HEK293 (cell line): ENCODE data around the gene LAPTM4A.
A peak's percentile ranks its signal among the peaks of the same experiment; 100 is the strongest.

ENCODE experiments used
- FEZF1 ChIP-seq: fragments of 450-650 bp; formaldehyde crosslinking; IDR thresholded peaks from 2 replicates; pipeline ENCODE4 v1.5.1; 2016; ENCODE audit warnings: missing biosample characterization, missing genetic modification characterization
- GLI4 ChIP-seq: fragments of 450-650 bp; formaldehyde crosslinking; IDR thresholded peaks from 2 replicates; pipeline ENCODE4 v1.5.1; 2016; ENCODE audit warnings: missing biosample characterization, missing genetic modification characterization
- HOXC10 ChIP-seq: sonication (generic); formaldehyde crosslinking; IDR thresholded peaks from 2 replicates; pipeline ENCODE4 v1.8.1; 2023; ENCODE audit warnings: mild to moderate bottlenecking, missing genetic modification reagents
- KLF9 ChIP-seq: fragments of 450-650 bp; formaldehyde crosslinking; IDR thresholded peaks from 2 replicates; pipeline ENCODE4 v1.5.1; 2016; ENCODE audit warnings: missing biosample characterization, missing genetic modification characterization, low read depth
- SCRT2 ChIP-seq: fragments of 450-650 bp; formaldehyde crosslinking; IDR thresholded peaks from 2 replicates; pipeline ENCODE4 v1.5.1; 2016; ENCODE audit warnings: missing biosample characterization, missing genetic modification characterization
- TSHZ1 ChIP-seq: fragments of 450-650 bp; formaldehyde crosslinking; IDR thresholded peaks from 2 replicates; pipeline ENCODE4 v1.5.1; 2016; ENCODE audit warnings: missing biosample characterization, missing genetic modification characterization, borderline replicate concordance
- ZEB2 ChIP-seq: fragments of 450-650 bp; formaldehyde crosslinking; IDR thresholded peaks from 2 replicates; pipeline ENCODE4 v1.5.1; 2016; ENCODE audit warnings: missing biosample characterization, missing genetic modification characterization
- ZNF16 ChIP-seq: fragments of 450-650 bp; formaldehyde crosslinking; IDR thresholded peaks from 2 replicates; pipeline ENCODE4 v1.5.1; 2016; ENCODE audit warnings: low read depth, missing biosample characterization, missing genetic modification characterization
- ZNF202 ChIP-seq: fragments of 450-650 bp; formaldehyde crosslinking; IDR thresholded peaks from 2 replicates; pipeline ENCODE4 v1.5.1; 2016; ENCODE audit warnings: missing biosample characterization, missing genetic modification characterization, borderline replicate concordance
- ZNF24 ChIP-seq: fragments of 450-650 bp; formaldehyde crosslinking; IDR thresholded peaks from 2 replicates; pipeline ENCODE4 v1.5.1; 2016; ENCODE audit warnings: missing biosample characterization, missing genetic modification characterization
- ZNF266 ChIP-seq: fragments of 450-650 bp; formaldehyde crosslinking; IDR thresholded peaks from 2 replicates; pipeline ENCODE4 v1.5.1; 2016; ENCODE audit warnings: missing biosample characterization, missing genetic modification characterization, low read depth
- ZNF350 ChIP-seq: fragments of 450-650 bp; formaldehyde crosslinking; IDR thresholded peaks from 2 replicates; pipeline ENCODE4 v1.5.0; 2017; ENCODE audit warnings: missing biosample characterization, mild to moderate bottlenecking, missing genetic modification characterization
- ZNF404 ChIP-seq: fragments of 450-650 bp; formaldehyde crosslinking; IDR thresholded peaks from 2 replicates; pipeline ENCODE4 v1.5.1; 2017; ENCODE audit warnings: missing biosample characterization, missing genetic modification characterization
- ZNF521 ChIP-seq: fragments of 450-650 bp; formaldehyde crosslinking; IDR thresholded peaks from 2 replicates; pipeline ENCODE4 v1.5.1; 2017; ENCODE audit warnings: missing biosample characterization, mild to moderate bottlenecking, missing genetic modification characterization
- ZNF530 ChIP-seq: fragments of 450-650 bp; formaldehyde crosslinking; IDR thresholded peaks from 2 replicates; pipeline ENCODE4 v1.5.1; 2016; ENCODE audit warnings: low read depth, missing biosample characterization, missing genetic modification characterization
- ZSCAN23 ChIP-seq: fragments of 450-650 bp; formaldehyde crosslinking; IDR thresholded peaks from 2 replicates; pipeline ENCODE4 v1.5.1; 2016; ENCODE audit warnings: missing biosample characterization, missing genetic modification characterization
- ZSCAN5A ChIP-seq: fragments of 450-650 bp; formaldehyde crosslinking; IDR thresholded peaks from 2 replicates; pipeline ENCODE4 v1.5.1; 2016; ENCODE audit warnings: missing biosample characterization, missing genetic modification characterization
- TF ChIP-seq, protein P1 (sequence below): fragments of 450-650 bp; formaldehyde crosslinking; IDR thresholded peaks from 2 replicates; pipeline ENCODE4 v1.5.1; 2016; ENCODE audit warnings: missing biosample characterization, missing genetic modification characterization, low read depth
- TF ChIP-seq, protein P2 (sequence below): fragments of 450-650 bp; formaldehyde crosslinking; IDR thresholded peaks from 2 replicates; pipeline ENCODE4 v1.5.1; 2016; ENCODE audit warnings: missing biosample characterization, missing genetic modification characterization
- TF ChIP-seq, protein P3 (sequence below): fragments of 450-650 bp; formaldehyde crosslinking; IDR thresholded peaks from 2 replicates; pipeline ENCODE4 v1.5.1; 2017; ENCODE audit warnings: missing biosample characterization, missing genetic modification characterization
- TF ChIP-seq, protein P4 (sequence below): fragments of 450-650 bp; formaldehyde crosslinking; IDR thresholded peaks from 2 replicates; pipeline ENCODE4 v1.5.1; 2016; ENCODE audit warnings: missing biosample characterization, missing genetic modification characterization, borderline replicate concordance

The LAPTM4A gene

DNA sequence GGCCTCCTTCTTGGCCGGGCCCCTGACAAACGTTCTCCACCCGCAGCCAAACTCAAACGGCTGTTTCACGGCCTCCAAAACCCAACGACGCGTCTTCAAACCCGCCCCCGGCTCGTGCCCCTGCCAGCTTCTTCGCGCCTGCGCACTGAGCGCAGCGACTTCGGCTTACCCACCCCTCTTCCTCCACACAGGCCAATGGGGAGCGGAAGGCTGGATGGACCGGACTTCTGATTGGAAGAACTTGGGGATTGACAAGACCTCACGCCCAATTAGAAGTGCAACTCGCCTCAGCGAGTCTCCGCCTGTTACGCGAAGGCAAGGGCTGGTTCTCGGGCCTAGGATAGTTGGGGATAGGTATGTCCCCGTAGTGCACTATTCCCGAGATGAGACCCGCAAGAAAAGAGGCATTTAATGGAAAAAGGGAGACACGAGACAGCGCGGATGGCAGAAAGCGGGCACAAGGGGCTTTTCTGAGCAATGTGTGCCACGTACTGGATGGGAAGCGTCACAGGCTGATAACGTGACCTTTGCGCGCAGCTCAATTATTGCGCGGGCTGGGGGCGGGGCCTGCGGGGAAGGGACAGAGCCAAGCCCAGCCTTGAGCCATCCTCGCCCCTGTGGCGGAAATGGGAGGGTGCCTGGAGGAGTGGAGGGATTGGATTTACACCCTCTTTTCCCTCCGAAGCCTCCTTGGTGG, at the start of gene LAPTM4A (continued):
- TF ChIP-seq TSHZ1 (no peak), ZNF404 (no peak), GLI4 (tag by site-specific recombination) (no peak), ZNF16 (tag by site-specific recombination) (no peak), FEZF1 (tag by site-specific recombination) (peak; percentile 73), KLF9 (tag by site-specific recombination) (peak; percentile 77), ZSCAN5A (tag by site-specific recombination) (peak; percentile 63; the same call in 1 of the 2 replicates), ZNF266 (tag by site-specific recombination) (no peak), ZNF24 (tag by site-specific recombination) (peak; percentile 58; the same call in 1 of the 2 replicates), HOXC10 (CRISPR knock-in tag) (0 out of 2 replicates have a peak, but pooled peaks have one; percentile 25), ZNF202 (tag by site-specific recombination) (no peak), SCRT2 (tag by site-specific recombination) (peak; percentile 93), ZNF350 (tag by site-specific recombination) (no peak), ZNF521 (tag by site-specific recombination) (no peak), ZEB2 (tag by site-specific recombination) (0 out of 2 replicates have a peak, but pooled peaks have one; percentile 46), ZNF530 (tag by site-specific recombination) (no peak), ZSCAN23 (tag by site-specific recombination) (no peak)
- TF ChIP-seq, protein P1, sequence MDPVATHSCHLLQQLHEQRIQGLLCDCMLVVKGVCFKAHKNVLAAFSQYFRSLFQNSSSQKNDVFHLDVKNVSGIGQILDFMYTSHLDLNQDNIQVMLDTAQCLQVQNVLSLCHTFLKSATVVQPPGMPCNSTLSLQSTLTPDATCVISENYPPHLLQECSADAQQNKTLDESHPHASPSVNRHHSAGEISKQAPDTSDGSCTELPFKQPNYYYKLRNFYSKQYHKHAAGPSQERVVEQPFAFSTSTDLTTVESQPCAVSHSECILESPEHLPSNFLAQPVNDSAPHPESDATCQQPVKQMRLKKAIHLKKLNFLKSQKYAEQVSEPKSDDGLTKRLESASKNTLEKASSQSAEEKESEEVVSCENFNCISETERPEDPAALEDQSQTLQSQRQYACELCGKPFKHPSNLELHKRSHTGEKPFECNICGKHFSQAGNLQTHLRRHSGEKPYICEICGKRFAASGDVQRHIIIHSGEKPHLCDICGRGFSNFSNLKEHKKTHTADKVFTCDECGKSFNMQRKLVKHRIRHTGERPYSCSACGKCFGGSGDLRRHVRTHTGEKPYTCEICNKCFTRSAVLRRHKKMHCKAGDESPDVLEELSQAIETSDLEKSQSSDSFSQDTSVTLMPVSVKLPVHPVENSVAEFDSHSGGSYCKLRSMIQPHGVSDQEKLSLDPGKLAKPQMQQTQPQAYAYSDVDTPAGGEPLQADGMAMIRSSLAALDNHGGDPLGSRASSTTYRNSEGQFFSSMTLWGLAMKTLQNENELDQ (tag by site-specific recombination): no peak
- TF ChIP-seq, protein P2, sequence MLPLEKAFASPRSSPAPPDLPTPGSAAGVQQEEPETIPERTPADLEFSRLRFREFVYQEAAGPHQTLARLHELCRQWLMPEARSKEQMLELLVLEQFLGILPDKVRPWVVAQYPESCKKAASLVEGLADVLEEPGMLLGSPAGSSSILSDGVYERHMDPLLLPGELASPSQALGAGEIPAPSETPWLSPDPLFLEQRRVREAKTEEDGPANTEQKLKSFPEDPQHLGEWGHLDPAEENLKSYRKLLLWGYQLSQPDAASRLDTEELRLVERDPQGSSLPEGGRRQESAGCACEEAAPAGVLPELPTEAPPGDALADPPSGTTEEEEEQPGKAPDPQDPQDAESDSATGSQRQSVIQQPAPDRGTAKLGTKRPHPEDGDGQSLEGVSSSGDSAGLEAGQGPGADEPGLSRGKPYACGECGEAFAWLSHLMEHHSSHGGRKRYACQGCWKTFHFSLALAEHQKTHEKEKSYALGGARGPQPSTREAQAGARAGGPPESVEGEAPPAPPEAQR: no peak
- TF ChIP-seq, protein P3, sequence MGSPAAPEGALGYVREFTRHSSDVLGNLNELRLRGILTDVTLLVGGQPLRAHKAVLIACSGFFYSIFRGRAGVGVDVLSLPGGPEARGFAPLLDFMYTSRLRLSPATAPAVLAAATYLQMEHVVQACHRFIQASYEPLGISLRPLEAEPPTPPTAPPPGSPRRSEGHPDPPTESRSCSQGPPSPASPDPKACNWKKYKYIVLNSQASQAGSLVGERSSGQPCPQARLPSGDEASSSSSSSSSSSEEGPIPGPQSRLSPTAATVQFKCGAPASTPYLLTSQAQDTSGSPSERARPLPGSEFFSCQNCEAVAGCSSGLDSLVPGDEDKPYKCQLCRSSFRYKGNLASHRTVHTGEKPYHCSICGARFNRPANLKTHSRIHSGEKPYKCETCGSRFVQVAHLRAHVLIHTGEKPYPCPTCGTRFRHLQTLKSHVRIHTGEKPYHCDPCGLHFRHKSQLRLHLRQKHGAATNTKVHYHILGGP: no peak
- TF ChIP-seq, protein P4, sequence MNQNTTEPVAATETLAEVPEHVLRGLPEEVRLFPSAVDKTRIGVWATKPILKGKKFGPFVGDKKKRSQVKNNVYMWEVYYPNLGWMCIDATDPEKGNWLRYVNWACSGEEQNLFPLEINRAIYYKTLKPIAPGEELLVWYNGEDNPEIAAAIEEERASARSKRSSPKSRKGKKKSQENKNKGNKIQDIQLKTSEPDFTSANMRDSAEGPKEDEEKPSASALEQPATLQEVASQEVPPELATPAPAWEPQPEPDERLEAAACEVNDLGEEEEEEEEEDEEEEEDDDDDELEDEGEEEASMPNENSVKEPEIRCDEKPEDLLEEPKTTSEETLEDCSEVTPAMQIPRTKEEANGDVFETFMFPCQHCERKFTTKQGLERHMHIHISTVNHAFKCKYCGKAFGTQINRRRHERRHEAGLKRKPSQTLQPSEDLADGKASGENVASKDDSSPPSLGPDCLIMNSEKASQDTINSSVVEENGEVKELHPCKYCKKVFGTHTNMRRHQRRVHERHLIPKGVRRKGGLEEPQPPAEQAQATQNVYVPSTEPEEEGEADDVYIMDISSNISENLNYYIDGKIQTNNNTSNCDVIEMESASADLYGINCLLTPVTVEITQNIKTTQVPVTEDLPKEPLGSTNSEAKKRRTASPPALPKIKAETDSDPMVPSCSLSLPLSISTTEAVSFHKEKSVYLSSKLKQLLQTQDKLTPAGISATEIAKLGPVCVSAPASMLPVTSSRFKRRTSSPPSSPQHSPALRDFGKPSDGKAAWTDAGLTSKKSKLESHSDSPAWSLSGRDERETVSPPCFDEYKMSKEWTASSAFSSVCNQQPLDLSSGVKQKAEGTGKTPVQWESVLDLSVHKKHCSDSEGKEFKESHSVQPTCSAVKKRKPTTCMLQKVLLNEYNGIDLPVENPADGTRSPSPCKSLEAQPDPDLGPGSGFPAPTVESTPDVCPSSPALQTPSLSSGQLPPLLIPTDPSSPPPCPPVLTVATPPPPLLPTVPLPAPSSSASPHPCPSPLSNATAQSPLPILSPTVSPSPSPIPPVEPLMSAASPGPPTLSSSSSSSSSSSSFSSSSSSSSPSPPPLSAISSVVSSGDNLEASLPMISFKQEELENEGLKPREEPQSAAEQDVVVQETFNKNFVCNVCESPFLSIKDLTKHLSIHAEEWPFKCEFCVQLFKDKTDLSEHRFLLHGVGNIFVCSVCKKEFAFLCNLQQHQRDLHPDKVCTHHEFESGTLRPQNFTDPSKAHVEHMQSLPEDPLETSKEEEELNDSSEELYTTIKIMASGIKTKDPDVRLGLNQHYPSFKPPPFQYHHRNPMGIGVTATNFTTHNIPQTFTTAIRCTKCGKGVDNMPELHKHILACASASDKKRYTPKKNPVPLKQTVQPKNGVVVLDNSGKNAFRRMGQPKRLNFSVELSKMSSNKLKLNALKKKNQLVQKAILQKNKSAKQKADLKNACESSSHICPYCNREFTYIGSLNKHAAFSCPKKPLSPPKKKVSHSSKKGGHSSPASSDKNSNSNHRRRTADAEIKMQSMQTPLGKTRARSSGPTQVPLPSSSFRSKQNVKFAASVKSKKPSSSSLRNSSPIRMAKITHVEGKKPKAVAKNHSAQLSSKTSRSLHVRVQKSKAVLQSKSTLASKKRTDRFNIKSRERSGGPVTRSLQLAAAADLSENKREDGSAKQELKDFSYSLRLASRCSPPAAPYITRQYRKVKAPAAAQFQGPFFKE (tag by site-specific recombination): no peak
